Activated CD4-positive, alpha-beta T cell treated with anti-CD3 and anti-CD28 coated beads for 24 hours (primary cell): Measurements from ENCODE around the gene JARID2.

Experiments
- DNase-seq, 2 donors: peaks; one replicate each; pipeline ENCODE4 v3.0.0-alpha.2; 2020; ENCODE audit warnings: low read depth in 2 of 2

JARID2 gene

DNA sequence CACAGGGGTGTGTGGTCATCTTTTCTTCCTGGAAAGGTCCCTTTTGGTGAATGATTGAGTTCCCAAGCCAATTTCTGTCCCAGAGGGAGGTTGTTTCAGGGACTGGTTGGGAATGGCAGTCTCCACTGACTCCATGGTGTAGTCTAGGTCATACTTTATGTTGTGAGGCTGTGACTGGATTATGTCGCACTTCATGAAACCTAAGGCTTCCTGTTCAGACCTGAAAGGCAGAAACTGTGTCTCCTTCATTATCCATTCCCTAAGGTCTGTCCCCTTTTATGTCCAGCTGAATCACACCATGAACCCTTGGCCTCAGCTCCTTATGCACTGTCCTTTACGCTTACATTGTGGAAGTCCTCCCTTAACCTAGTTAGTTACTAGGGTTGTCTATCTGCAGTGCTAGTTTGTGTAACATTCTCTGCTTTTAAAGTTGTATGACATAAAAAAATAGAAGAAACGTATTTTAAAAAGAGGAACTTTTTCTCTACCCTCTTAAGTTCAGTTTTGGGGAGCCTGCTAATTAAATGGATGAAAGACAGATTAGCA is 191.3 kb downstream of the JARID2 start:
- no peak for DNase-seq

GRCh38 chr6:15439410-15440025 is 193.6 kb downstream of the JARID2 start:
- no peak for DNase-seq

GRCh38 chr6:15440040-15440439 is 194.2 kb downstream of the JARID2 start:
- no peak for DNase-seq

GRCh38 chr6:15441215-15441868 is 195.5 kb downstream of the JARID2 start:
- no peak for DNase-seq

DNA sequence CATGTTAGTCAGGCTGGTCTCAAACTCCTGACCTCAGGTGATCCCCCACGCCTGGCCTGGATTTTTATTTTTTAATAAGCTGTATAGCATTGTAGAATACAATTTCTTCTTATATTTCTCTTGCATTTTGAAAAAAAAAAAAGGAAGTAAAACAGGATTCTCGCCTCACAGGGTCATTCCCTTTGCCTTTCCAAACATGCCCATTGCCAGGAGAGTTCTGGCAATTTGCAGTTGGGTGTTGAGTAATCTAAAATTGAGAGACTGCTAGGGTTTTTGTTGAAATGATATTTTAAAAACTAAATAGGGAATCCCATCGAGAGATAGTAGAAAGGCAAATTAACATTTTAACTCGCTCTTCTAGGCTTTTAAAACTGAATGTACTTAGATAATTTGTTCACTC is 196.1 kb downstream of the JARID2 start:
- DNase-seq, result no peak

GRCh38 chr6:15442467-15442866 is 196.6 kb downstream of the JARID2 start:
- DNase-seq, result no peak

DNA sequence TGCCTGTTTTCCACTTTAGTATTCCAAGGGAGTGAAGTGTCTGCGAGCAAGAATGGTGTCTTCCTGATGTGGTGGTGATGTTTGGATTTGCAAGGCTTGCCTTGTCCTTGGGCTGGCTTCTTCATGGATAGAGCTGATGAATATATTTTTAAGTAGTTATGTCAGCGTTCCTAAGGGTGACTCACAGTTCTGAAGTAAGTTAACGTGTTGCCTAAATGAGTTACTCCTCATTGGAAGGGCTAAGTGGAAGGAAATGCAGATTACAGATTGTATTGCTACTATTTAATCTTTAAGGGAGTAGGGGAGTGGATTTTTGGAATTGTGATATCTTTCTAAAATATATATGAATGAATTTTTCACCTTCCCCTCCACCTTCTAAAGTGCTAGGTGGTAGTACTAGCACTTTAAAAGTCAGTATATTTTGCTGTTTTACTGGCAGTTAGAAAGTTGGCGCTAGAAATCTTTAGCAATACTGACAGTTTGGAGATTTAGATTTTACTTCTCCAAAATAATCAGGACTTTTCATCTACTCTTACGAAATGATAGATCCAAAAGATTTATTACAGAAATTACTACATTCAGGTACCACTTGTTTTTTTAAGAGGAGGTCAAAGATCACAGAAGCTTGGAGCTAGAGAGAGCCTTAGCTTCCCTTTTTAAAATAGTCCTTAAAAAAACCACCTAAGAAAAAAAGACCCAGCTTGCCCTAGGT is 197.4 kb downstream of the JARID2 start:
- DNase-seq, result no peak

- DNase-seq, result no peak
Observed at GRCh38 chr6:15444081-15444731, 198.3 kb downstream of the JARID2 start.

DNA sequence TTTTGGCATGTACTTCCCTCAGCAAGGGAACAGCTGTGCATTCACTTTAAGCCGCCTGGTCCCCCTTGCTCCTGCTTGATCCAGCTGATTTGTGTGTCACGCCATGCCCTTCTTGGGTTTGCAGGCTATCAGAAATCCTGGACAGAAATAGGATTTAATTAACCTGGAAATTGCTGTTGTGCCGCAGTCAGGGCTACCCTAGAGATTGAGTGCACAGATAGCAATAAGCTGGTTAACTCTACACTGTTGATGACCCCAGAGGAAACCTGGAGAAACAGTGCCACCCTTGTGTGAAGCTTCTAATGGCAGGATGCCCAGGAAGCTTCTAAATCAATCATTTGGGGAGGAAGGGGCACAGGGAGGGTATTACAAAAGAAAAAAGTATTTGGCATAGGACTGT is 199.0 kb downstream of the JARID2 start:
- no peak for DNase-seq

DNA sequence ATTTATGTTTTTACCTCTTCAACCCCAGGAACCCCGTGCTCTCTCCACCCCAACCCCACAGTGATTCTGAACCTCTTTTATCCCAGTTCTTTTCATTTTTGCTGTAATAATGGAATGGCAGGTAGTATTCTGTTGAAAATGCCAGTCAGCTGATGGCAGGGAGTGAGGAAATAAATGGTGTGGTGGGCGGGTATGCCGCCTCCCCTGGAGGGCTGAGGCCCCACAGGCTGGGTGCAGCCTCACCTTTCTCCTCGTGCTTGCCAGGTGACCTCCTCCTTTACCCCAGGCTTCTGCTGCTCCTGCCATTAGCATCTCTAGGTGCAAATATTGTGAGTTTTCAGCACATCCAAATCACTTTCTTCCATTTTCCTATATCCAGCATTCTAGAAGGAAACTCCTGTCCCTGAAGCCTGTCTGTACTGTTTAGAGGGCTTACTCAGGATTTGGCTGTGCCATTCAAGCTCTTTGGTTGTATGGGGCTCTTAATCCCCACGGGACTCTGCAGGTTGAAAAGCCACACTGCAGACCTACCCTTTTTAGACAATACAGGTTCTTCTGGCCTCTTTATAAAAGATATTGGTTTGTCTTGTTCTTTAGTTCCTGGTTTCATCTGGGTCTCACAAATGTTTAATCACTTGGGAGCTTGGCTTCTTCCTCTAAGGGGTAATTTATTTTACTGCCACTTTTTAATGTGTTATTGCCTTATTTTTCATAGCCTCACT is 201.8 kb downstream of the JARID2 start:
- no peak for DNase-seq

DNA sequence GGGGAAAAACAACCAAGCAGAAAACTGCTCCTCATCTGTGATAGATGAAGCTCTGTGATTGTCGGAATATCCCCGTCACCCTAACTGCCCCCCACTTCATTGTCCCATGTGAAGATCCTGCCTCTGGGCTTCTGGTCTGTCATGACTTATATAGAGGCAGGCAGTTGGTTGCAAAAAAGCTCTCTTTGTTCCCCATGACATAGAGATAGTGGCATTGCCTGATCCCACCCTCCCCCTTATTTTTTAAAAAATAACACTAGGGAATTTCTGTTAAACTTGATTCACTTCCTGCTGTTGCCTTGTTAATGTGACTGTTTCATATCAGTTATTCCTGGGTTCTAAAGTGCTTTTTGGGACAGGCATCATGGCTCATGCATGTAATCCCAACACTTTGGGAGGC is 203.1 kb downstream of the JARID2 start:
- no peak for DNase-seq

DNA sequence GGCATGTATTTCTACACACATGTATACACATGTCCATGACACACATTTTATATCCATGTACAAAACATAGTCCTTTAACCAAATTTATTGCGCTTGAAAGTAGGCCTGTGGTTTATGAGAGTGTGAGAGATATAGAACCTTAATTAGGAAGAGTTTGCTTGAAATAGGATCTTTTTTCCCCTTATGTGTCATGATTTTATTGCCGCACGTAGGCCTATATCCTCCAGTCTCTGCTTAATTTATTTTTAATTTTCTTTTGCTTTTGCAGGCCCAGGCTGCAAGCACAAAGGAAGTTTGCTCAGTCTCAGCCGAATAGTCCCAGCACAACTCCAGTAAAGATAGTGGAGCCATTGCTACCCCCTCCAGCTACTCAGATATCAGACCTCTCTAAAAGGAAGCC is 205.9 kb downstream of the JARID2 start:
- no peak for DNase-seq

DNA sequence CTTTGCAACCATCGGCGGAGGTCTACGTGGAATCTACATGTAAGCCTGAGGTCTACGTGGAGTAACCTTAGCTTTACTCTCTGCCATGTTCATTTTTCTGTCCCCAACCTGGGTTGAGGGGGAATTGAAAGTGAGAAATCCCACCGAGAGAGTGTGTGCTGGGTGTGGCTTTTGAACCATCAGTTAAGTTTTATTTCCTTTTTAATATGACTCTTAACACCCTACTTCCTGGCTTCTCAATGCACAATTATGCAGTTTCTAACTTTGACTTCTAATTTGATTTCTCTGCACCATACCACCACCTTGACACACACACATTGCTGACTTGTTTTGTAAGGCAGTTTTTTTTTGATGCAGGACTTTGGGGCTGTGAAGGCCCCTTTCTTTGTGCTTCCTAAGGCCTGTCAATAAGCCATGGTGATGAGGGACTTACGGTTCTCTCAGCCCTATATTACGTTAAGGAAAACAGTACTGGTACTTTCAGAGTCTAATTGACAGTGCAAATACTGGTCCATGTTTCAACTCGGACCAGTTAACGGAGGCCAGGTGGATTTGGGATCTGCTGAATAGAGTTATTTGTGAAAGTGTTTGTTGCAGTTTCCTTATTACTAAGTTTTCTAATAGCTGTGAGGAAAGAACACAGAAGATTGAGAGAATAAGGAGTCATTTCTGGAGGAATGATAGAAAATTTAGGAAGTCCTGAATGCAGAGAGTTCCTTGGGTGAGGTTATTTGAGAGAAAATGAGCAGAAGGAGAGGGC is 206.5 kb downstream of the JARID2 start:
- DNase-seq, result no peak

DNA sequence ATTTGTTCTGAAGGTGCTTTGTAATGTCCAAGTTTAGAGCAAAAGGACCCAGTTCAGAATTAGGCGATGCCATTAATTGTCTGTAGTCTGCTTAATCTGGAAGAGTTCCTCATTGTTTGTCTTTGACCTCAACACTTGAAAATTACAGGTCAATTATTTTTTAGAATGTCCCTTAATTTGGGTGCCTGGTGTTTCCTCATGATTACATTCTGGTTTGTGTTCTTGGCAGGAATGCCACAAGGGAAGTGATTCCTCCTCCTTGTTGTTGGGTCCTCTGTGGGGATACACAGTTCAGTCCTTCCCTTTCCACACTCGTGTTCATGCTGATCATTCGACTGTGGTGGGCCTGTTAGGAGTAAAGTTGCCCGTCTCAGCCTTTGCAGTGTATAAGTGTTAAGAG is 207.3 kb downstream of the JARID2 start:
- DNase-seq, result no peak

- DNase-seq, result no peak
Observed at GRCh38 chr6:15453622-15454021, 207.8 kb downstream of the JARID2 start.

DNA sequence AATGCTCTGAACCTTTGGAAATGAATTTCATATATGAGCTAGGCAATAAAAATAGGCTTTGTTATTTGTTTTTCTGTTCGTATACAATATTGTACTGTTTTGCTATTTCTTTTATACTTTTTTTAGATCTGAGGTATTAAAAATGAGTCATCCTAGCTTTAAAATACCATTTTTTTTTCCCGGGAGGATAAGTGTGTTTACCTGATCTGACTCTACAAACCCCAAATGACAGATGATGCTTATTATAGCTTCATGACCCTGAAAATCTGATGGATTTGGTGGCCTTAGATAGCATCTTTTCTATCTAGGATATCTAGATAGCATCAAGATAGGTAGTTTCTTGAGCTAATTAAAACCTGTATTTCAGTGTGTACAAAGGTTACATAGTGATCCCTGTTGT is 210.6 kb downstream of the JARID2 start:
- no peak for DNase-seq

GRCh38 chr6:15457121-15457650 is 211.3 kb downstream of the JARID2 start:
- no peak for DNase-seq

DNA sequence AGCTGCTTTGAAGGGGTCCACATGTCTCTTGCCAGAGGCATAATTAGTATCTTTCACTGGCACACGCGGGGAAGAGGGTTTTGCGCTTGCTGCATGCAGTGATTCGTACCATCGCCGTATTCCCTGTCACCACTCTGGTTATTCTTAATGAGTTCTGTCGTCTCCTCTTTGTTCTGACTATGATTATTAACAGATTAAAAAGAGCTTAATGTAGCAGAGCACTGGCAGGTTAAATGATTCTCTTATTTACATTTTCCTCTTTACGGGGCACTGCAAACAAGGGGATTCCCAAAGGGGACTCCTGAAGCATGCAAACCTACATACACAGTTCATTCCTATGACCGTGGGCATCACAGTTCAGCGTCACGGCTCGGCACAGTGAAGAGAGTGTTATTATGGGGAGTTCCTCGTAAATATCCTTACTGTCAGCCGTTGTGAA is 212.2 kb downstream of the JARID2 start:
- no peak for DNase-seq

GRCh38 chr6:15460110-15460727 is 214.3 kb downstream of the JARID2 start:
- no peak for DNase-seq
